ENCODE data around the gene ZCCHC2.

The ZCCHC2 gene

DNA sequence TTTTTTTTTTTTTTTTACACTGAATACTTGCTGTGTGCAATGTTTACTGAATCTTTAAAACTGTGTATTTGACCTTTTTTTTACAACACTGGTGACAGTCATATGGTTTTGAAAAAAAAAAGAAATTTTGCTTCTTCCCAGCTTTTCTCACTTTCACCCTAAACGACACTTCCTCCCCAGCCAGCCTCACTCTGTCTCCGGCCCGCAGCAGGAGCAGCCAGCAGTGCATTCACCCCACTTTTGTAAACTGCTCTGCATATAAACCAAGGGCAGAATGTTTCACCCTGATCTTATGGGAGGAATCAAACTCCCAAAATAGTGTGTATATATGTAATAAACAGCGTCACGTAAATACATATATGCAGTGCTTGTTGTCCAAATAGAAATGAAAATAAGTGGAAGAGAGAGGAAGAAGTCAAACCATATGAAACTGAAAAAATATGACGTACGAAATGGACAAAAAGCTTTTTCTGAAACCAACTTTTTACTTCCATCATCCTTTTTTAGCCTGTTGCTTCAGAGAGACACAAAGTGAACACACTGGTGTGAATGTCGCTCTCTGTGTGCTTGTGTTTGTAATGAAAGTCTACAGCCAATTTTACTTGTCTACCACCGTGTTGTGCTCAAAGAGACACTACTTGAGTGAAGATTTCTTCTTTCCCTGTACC is 54.2 kb downstream of the ZCCHC2 start:
- DNase-seq (ENCODE audit: low read depth in 2 of 2), result no peak

DNA sequence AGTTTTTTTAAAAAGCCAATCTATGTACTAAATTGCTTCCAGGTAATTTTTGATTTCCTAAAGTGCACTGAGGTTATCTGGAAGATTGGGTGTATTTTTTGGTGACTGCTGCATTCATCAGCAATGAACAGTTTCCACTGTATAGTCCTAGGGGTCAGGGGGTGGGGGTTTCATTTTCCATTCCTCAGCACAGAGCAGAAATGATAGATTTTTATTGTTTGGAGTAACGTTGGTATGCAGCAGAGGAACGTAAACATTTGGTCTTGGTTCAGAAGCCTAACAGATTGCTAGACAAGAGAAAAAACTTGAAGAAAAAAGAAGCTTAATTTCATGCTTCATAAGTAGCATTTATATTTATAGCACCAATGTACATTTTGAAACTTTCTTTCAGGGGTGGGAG is 54.9 kb downstream of the ZCCHC2 start:
- no peak for DNase-seq (ENCODE audit: low read depth in 2 of 2)

DNA sequence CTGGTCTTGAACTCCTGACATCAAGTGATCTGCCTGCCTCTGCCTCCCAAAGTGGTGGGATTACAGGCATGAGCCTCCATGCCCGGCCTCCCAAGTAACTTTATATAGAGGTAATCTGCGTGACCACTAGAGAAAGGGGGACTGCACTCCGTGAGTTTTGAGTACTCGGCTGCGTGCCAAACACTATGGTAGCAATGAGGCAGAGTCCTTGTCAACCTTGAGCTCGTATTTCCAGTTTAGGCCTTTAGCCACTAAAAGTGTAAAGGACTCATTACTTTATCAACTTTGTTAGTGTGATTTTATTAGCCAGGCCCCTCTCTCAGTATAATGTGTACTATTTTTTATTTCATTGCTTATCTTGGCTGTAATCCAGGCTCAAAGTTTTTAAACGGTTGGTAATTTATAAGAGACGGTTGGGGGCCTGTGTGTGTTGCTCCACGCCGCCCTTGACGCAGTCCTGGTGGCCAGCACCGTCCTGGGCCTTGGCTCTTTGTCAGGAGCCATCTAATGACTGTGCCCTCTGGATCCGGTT is 56.2 kb downstream of the ZCCHC2 start:
- DNase-seq (ENCODE audit: low read depth in 2 of 2), result no peak

DNA sequence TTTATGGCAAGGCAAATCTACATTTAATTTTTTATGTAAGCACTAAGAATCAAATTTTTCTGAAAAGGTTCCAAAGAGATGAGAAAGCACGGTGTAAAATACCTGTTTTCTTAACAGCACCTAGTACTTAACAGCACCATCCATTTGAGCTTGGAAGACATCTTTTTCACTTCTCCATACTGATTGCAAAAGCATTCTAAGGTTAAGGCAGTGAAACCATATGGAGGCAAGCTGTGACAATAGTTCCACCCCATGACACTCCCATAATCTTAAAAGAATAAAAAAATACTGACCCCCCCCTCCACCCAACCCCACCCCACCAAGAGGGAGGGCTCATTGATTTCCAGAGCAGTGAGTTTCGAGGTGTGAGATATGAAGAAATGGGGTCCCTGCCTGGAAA is 60.6 kb downstream of the ZCCHC2 start:
- no peak for DNase-seq (ENCODE audit: low read depth in 2 of 2)

DNA sequence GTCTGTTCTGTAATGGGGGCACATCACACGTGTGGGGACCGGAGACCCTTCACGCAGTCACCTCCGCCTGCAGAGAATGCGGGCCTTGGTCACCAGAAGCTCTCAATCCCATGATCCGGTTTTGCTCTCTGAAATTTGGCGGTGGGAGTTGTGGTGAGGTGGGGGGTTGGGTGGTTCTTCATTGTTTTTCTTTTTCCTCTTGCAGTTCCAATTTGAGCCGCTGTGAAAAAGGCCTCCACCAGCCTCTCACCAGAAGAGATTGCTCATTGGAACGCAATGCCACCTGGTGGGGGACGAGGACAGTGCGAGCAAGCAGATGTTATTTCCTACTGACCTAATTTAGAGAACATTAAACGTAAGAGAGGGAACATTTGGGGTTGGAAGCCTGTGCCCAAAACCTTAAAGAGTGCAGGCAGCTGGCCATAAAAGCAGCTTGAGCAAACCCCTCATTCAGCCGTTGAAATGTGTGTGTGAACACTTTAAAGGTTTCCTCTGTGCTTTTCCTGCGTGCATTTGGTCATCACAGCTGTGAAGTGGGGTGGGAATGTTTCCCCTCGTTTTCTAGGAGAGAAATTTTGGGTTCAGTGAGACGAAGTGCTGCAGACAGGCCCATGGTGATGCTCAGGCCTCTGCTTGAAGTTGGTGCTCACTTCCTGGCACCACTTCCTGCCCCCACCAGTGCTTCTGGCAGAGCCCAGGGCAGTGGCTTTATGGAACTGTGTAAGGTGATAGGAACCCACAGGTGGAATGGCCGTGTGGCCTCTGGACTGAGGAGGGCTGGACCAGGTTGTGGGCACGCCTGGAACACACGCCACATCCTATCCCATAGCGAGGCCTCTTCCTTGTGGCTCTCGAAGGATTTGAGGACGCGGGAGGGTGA is 61.7 kb downstream of the ZCCHC2 start:
- DNase-seq (ENCODE audit: low read depth in 2 of 2), result peak; percentile 68 to 76

DNA sequence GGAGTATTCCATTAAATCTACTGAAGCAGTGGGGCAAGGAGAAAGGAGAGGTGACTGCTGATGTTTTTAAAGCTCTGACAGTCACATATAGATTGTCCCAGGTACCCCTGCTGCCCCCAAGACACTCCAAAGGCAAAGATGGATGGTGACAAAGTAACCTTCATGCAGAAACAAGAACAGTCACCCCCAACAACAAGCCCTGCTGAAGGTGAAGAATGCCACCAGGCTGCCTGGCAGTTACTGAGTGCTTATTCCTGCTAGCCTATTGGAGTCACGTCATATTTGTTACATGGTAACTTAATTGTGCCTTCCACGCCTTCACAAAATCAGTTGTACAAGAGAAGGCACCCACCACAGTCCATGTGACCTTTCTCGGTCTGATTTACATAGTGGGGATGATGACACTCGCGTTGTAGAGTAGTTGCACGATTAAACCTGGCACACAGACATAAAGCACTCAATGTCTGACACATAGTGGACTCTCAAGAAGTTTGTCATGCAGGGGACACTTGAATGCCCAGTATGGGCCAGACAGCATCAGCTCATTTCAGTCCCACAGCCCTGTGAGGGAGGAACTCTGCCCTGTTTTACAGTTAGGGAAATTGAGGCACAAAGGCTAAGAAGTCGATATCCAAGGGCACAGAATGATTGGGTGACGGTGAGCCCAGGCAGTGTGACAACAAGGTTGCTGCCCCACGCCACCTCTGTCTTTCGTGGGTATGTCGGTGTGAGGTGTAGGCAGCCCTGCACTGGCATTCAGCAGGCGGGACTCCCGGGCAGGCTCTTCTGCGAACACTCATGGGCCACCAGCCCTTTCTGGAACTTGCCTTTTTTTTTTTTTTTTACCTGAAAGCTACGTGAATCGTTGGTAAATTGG is 62.7 kb downstream of the ZCCHC2 start:
- peak; percentile 40 to 59 for DNase-seq (ENCODE audit: low read depth in 2 of 2)

DNA sequence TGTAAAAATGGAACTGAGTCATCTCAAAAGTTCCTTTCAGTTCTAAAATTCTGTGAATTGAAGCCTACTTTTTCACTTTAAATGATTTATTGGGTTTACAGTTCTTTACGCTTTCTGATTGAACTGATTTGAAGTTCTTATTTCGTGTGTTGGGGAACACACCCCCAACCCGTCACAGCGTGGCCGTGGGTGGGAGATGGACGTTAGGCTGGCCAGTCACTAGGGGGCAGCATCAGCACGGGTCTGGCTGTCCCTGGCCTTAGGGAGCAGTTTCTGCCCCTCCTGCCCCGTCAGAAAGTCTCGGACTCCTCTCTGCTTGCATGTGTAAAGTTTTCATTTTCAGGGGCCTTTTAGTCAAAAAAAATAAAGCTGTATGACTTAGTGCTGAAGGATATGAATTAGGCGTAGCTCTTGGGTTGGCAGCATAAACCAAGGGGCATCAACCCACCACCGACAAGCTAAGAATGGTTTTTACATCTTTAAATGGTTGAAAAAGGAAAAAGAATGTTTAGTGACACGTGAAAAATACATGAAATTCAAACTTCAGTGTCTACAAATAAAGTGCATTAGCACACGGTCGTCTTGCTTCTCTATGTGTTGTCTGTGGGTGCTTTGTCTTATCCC is 63.4 kb downstream of the ZCCHC2 start:
- DNase-seq (ENCODE audit: low read depth in 2 of 2), result peak; percentile 79 to 80

DNA sequence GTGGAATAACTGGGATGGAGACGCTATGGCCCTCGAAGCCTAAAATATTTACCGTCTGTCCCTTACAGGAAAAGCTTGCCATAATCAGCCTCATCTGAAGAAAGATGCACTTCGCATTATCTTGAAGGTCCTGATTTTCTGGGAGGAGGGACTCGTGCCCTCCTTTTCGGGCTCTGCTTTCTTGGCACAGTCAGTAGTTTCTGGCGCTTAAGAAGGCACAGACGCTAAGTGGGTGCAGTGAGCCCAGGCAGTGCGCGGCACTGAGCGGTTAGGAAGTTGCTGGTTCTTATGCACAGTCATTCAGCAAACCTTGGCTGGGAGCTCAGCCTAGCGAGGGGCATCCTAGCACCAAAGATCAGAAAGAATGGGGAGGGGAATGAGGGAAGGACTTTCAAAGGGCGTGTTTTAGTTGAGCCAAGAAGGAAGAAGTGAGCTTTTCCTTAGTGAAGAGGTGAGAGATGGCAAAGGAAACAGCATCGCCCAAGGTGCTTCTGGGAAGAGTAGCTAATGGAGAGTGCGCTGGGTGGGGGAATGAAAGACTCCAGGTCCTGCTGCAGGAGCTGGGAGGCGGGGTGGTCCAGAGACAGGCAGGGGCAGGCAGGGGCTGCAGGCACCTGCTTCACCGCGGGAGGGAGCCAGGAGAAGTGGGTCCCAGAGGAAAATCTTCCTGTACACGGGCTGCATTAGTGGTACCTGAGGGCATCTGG is 64.1 kb downstream of the ZCCHC2 start:
- no peak for DNase-seq (ENCODE audit: low read depth in 2 of 2)

DNA sequence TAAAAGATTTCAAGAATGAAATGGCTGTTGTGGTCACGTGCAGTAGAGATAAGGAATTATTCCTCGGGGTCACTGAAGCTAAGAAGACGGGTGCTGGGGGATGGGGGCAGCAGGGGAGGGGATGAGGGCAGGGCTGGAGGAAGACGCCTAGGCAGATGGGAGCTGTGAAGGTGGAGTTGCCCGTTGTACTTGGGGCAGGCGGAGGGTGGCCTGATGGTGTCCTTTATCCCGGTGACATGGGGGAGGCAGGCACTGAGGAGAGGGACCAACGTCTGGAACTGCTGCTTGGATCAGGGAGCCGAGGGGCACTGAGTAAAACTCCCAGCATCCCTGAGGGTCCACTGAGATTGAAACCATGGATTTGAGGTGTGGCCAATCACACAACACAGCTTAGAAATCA is 64.9 kb downstream of the ZCCHC2 start:
- DNase-seq (ENCODE audit: low read depth in 2 of 2), result no peak

DNA sequence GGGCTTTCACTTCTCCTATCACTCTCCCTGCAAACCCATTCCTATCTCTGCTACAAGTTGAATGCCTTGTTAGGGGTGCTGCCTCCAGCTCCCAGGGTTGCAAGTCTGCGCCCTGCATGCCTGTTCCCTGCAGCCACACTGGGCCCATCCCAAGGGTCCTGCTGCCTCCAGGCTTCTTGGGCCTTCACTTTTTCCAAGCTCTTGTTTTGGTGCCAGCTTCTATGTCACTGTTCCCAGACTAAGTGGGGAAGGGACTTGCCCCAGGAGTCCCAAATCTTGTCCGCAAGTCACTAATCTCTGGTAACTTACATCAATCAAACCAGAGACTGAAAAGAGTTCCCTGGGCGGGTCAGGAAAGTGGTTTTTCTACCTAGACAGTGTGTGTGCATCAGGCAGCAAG is 65.4 kb downstream of the ZCCHC2 start:
- no peak for DNase-seq (ENCODE audit: low read depth in 2 of 2)

DNA sequence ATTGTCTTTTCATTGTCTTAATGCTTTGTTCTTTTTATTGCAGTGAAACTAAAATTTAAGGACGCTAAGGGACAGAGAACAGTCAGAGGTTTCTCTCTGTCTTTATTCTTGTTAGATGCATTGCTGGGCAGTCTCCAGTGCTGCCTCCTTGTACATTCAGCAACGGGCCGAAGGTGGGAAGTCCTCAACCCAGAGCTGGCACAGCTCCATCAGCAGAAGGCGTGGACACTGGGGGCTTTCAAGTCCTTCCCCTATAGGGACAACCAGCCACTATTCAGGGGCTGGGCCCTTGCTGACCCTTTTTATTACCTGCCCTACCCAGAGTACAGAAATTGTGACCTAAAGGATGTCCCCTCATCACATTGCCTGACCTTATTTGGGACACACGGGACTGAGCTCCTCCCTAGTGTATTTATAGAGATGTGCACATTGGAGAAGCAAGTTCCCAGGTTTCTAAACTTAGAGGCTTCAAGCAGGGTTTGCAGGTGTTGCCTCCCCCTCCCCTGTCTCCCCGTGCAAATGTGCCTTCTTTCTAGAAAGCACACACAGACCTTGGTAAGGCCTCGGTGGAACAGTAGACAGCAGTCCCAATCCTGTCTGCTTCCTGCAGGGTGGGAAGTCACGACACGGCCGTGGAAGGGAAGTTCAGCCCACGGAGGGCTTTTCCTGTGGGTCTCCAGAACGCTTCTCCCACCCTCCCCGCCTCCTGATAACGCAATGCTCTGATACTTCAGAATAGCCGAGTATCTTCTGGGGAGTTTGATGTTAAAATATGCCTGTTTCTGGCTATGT is 68.2 kb downstream of the ZCCHC2 start:
- no peak for DNase-seq (ENCODE audit: low read depth in 2 of 2)

DNA sequence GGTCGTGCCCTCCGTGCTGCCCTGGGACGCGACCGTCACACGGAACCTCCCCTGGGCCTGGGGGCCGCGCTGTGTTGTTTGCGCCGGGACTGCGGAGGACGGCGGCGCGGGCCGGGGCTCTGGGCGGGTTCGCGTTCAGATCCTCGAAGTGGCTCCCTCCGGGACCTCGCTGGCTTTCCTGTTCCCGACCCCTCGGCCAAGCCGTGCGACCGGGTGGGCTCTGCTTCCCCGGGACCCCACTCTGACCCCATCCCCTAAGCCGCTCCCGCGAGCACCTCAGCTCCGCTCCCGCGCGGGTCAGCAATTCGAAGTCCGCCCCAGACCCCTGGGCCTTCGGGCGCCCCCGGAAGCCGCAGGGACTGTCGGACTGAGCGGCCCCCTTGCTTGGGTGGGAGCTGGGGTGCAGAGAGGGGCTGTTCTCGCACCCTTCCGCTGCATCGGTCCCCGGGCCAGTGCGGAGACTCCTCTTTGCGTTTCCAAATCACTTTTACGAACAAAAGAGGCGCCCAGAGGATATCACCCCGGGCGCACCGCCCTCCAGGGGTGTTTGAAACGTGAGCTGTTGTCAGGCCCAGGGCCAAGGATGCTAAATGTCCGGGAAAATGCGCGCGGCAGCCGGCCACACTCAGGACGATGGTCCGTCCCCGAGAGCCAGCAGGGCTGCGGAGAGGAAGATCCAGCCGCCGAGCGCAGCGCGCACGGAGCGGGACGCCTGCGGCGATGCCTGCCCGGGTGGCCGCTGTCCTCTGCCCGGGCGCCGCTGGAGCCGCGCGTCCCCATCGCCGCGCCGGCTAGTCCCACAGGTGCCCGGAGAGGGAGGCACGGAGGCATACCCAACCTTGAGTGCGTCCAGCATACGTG is 73.5 kb downstream of the ZCCHC2 start:
- DNase-seq (ENCODE audit: low read depth in 2 of 2), result no peak

DNA sequence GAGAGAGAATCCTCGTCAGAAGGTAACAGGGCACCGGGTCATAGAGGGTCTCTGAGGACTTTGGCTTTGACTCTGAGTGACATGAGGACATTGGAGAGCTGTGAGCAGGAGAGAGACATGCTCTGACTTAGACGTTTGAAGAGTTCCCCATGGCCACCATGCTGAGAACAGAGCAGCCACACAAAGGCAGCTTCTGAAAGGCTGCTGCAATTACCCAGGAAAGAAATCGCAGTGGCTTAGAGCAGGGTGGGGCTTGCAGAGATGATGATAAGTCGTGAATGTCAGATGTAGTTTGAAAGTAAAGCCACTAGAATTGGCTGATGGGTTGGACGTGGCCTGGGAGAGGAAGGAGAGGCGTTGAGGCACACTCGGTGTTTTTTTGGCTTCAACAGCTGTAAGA is 79.0 kb downstream of the ZCCHC2 start:
- DNase-seq (ENCODE audit: low read depth in 2 of 2), result no peak

DNA sequence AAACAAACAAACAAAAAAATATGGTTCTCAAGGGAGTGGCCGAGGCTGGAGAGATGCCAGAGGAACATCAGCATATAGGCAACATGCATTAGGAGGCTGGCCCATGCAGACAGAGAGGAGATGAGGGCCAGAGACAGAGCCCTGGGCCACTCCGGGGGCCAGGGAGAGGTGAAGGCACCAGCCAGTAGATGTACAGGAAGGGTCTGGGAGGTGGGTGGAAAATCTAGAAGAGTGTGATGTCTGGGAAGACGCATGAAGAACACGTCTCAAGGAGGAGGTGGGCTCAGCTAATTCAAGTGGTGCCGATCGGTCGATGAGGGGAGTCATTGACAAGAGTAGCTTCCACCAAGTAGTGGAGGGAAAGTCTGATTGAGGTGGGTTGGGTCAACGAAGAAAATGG is 79.9 kb downstream of the ZCCHC2 start:
- DNase-seq (ENCODE audit: low read depth in 2 of 2), result no peak

DNA sequence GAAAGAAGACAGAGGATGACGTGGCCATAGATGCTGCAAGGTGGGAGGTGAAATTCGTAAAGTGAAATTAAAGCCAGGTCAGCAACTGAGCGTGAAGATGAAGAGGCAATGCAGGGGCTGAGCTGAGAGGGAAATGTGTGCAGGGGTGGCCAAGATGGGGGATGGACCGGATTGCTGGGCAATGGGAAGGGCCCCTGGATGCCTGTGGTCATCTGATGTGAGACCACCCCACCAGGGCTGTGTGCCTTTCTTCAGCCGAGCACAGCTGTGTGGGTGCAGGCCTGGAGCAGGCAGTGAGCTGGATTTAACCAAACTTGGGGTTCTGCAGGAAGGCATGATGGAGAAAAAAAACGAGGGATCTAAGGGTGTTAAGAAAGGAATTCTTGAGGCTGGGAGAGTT is 80.4 kb downstream of the ZCCHC2 start:
- no peak for DNase-seq (ENCODE audit: low read depth in 2 of 2)

DNA sequence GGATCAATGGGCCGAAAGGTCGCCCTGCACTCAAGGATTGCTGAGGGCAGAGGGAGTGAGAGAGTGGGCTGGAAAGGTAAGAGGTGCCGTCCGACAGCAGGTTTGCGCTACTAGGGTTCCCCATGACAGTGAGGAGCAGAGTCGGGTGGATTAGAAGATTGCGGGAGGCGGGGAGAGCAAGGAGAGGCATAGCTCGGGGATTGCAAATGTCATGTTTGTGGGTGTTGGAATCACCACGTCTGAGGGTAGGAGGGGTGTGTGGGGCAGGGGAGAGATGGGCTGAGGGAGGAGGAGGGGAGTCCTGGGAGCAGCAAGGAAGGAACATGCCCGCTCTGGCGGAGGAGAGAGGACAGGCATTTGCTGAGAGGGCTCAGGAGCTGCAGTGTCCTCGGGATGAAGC is 81.2 kb downstream of the ZCCHC2 start:
- DNase-seq (ENCODE audit: low read depth in 2 of 2), result no peak

DNA sequence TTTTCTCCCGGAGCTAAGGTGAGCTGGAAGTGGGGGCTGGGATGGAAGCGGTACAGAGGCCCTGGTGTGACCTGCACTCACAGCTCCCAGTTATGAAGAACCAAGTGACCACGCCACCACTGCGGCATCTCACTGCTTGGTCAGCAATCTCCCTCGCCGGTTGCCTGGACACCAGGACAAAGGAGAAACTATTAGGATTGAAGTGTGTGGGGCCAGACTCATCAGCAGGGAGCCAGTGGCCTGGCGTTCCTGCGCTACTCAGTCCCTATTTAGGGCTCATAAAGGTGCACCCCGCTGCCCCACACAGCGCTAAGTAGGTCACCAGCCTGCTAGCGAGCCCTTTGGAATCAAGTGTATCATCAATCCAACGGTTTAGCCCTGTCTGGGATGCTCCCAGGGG is 82.9 kb downstream of the ZCCHC2 start:
- no peak for DNase-seq (ENCODE audit: low read depth in 2 of 2)

DNA sequence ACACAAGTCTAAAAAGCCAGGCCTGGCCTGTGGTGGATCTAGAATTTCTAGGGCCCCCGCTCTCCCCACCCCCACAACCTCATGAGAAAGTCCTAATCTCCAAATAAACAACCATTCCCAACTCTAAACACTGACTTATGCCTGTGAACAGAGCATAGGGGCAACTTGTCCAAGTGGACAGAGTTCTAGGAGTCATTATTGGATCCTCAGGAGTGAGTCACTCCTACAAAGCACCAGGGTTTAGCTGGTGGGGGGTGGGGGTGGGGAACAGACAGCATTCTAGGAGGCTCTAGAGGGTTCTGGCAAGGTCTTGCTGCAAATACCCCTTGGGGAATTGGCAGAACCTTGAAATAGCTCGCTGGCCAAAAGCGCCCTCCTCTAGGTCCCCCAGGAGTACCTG is 83.3 kb downstream of the ZCCHC2 start:
- DNase-seq (ENCODE audit: low read depth in 2 of 2), result no peak

DNA sequence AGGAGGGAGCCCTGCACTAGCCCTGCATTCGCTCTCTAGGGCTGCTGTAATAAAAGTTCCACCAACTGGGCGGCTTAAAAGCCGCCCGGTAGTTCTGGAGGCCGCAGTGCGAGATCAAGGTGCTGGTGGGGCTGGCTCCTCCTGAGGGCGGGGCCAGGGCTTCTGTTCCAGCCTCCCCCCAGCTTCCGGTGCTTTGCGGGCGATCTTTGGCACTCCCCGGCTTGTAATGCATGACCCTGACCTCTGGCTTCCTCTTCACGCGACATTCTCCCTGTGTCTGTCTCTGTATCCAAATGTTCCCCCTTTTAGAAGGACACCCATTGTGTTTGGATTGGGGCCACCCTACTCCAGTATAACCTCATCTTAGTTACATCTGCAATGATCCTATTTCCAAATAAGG is 84.5 kb downstream of the ZCCHC2 start:
- no peak for DNase-seq (ENCODE audit: low read depth in 2 of 2)

Data from stimulated activated CD8-positive, alpha-beta memory T cell treated with anti-CD3 and anti-CD28 coated beads, Interleukin-15, amount 100 ng/mL, for 48 hours (primary cell).